Neuronal stem cell (in vitro differentiated cells): ENCODE data around the gene TMEM190.
A peak's percentile ranks its signal among the peaks of the same experiment; 100 is the strongest.

Source experiments
- DNase-seq: peaks from one replicate; pipeline ENCODE4 v3.0.0-alpha.2; 2013; ENCODE audit warnings: low spot score
- H2AFZ ChIP-seq: one replicate; pipeline ENCODE4 v1.6.1; 2013; ENCODE audit warnings: mild to moderate bottlenecking, low read length, inconsistent platforms
- H2AK5ac ChIP-seq: 2 replicates; pipeline ENCODE4 v1.6.1; 2013; ENCODE audit warnings: low read depth, mild to moderate bottlenecking, inconsistent platforms, low read length, moderate library complexity, mixed read lengths
- H2BK120ac ChIP-seq: 2 replicates; pipeline ENCODE4 v1.6.1; 2013; ENCODE audit warnings: low read depth, mild to moderate bottlenecking, inconsistent platforms, low read length, moderate library complexity, mixed read lengths
- H2BK12ac ChIP-seq: one replicate; pipeline ENCODE4 v1.6.1; 2013; ENCODE audit warnings: low read length, inconsistent platforms
- H2BK15ac ChIP-seq: 2 replicates; pipeline ENCODE4 v1.6.1; 2013; ENCODE audit warnings: mild to moderate bottlenecking, low read length, inconsistent platforms, mixed read lengths
- H2BK5ac ChIP-seq: one replicate; pipeline ENCODE4 v1.6.1; 2013; ENCODE audit warnings: inconsistent platforms, mild to moderate bottlenecking, low read length, moderate library complexity
- H3K14ac ChIP-seq: one replicate; pipeline ENCODE4 v1.6.1; 2013; ENCODE audit warnings: low read length, inconsistent platforms
- H3K18ac ChIP-seq: 2 replicates; pipeline ENCODE4 v1.6.1; 2013; ENCODE audit warnings: low read length, inconsistent platforms
- H3K23ac ChIP-seq: 2 replicates; pipeline ENCODE4 v1.6.1; 2013; ENCODE audit warnings: low read depth, mild to moderate bottlenecking, mixed read lengths, low read length, inconsistent platforms; ENCODE audit not compliant: poor library complexity
- H3K27ac ChIP-seq: replicated peaks from 3 replicates; pipeline ENCODE4 v1.5.1; 2013; ENCODE audit warnings: low read length, inconsistent platforms
- H3K27me3 ChIP-seq, 3 experiments: 2 replicates each; pipeline ENCODE4 v1.6.1; 2013; ENCODE audit warnings: low read length in 3 of 3, mild to moderate bottlenecking in 2 of 3, inconsistent platforms in 1 of 3, low read depth in 1 of 3, mixed read lengths in 1 of 3, moderate library complexity in 1 of 3; ENCODE audit not compliant: control insufficient read depth in 3 of 3, insufficient read depth in 3 of 3
- H3K36me3 ChIP-seq, 2 donors: replicated peaks in 1 of 2; 2 replicates each; pipeline ENCODE4 v1.6.1; 2013; ENCODE audit warnings: low read length in 2 of 2; ENCODE audit not compliant: control insufficient read depth in 2 of 2, insufficient read depth in 2 of 2
- H3K4ac ChIP-seq: 2 replicates; pipeline ENCODE4 v1.6.1; 2013; ENCODE audit warnings: inconsistent platforms, mild to moderate bottlenecking, low read length, moderate library complexity
- H3K4me1 ChIP-seq, 2 donors: 1 replicate in 1 of 2; 2 replicates in 1 of 2; pipeline ENCODE4 v1.6.1; 2013; ENCODE audit warnings: low read length in 2 of 2, low read depth in 1 of 2; ENCODE audit not compliant: control insufficient read depth in 2 of 2, insufficient read depth in 1 of 2
- H3K4me2 ChIP-seq: one replicate; pipeline ENCODE4 v1.6.1; 2013; ENCODE audit warnings: mild to moderate bottlenecking, low read length, inconsistent platforms; ENCODE audit not compliant: insufficient read depth, poor library complexity, severe bottlenecking
- H3K4me3 ChIP-seq, 2 donors: 2 replicates each; pipeline ENCODE4 v1.5.1; 2013; ENCODE audit warnings: low read length in 2 of 2, mild to moderate bottlenecking in 2 of 2, inconsistent platforms in 1 of 2, moderate library complexity in 1 of 2
- H3K79me1 ChIP-seq: one replicate; pipeline ENCODE4 v1.6.1; 2013; ENCODE audit warnings: low read depth, mild to moderate bottlenecking, inconsistent platforms, low read length, moderate library complexity
- H3K9ac ChIP-seq: one replicate; pipeline ENCODE4 v1.6.1; 2013; ENCODE audit warnings: mild to moderate bottlenecking, low read depth, low read length, inconsistent platforms; ENCODE audit not compliant: poor library complexity
- H3K9me3 ChIP-seq, 2 donors: replicated peaks in 1 of 2; 2 replicates each; pipeline versions ENCODE3 to v1.6.1; 2013; ENCODE audit warnings: low read length in 2 of 2, mild to moderate bottlenecking in 2 of 2, inconsistent platforms in 1 of 2, low read depth in 1 of 2, mixed read lengths in 1 of 2, moderate library complexity in 1 of 2; ENCODE audit not compliant: control insufficient read depth in 2 of 2, insufficient read depth in 1 of 2
- H4K8ac ChIP-seq: one replicate; pipeline ENCODE4 v1.6.1; 2013; ENCODE audit warnings: low read depth, mild to moderate bottlenecking, inconsistent platforms, low read length, moderate library complexity
- H4K91ac ChIP-seq: one replicate; pipeline ENCODE4 v1.6.1; 2013; ENCODE audit warnings: low read length, low read depth, mild to moderate bottlenecking, inconsistent platforms; ENCODE audit not compliant: poor library complexity
- WGBS, 2 donors: extraction: QIAGEN DNeasy Blood & Tissue Kit; methylation state at CpG; one replicate each; pipeline ENCODE4 v1.1.7; 2013; ENCODE audit warnings: missing lambda C conversion rate in 2 of 2, mixed read lengths in 1 of 2; ENCODE audit not compliant: insufficient read length in 2 of 2, insufficient replicate concordance in 1 of 2; ENCODE audit errors: extremely low coverage in 2 of 2; 5-methylcytosine and 5-hydroxymethylcytosine counted together

The TMEM190 gene

GRCh38 chr19:55340784-55341147 lies 35.9 kb upstream of the TMEM190 start:
- peak overlapping the region; percentile 92 for H2BK120ac ChIP-seq
- no peak overlapping the region for H4K91ac ChIP-seq
- peak overlapping the region; percentile 53 for H2AFZ ChIP-seq
- H3K9ac ChIP-seq = peak overlapping the region; percentile 99
- peak overlapping the region; percentile 92 for H3K4ac ChIP-seq
- H2BK5ac ChIP-seq = peak overlapping the region; percentile 100
- H3K18ac ChIP-seq = peak overlapping the region; percentile 99
- no peak for DNase-seq
- peak overlapping the region; percentile 79 for H2BK15ac ChIP-seq
- no peaks in the 10 kb centered on the region for H3K27me3 ChIP-seq
- H2AK5ac ChIP-seq = peak overlapping the region; percentile 71
- H4K8ac ChIP-seq = no peak overlapping the region
- no CpG with 5 or more reads among the region's 24 CpGs for WGBS, 2 donors
- H3K4me3 ChIP-seq = peak overlapping the region; percentile 96 to 99
- H3K9me3 ChIP-seq = no peaks in the 10 kb centered on the region
- H3K27ac ChIP-seq = peak overlapping the region; percentile 88
- H3K4me1 ChIP-seq = peaks cover 12 to 20% of the 10 kb centered on the region in 2 donors
- H3K79me1 ChIP-seq = peaks cover 17% of the 10 kb centered on the region
- peaks cover 23 to 41% of the 10 kb centered on the region in 2 donors for H3K36me3 ChIP-seq
- H2BK12ac ChIP-seq = no peak overlapping the region
- peak overlapping the region; percentile 96 for H3K23ac ChIP-seq
- H3K14ac ChIP-seq = peak overlapping the region; percentile 97
- peak overlapping the region; percentile 85 for H3K4me2 ChIP-seq

- peaks cover 23 to 45% of the 10 kb centered on the region in 2 donors for H3K36me3 ChIP-seq
- peaks cover 17% of the 10 kb centered on the region for H3K79me1 ChIP-seq
- no peak overlapping the region for H4K91ac ChIP-seq
- no peaks in the 10 kb centered on the region for H3K9me3 ChIP-seq
- peak overlapping the region; percentile 88 for H3K27ac ChIP-seq
- H2BK12ac ChIP-seq = no peak overlapping the region
- H3K4me1 ChIP-seq = peaks cover 12 to 20% of the 10 kb centered on the region in 2 donors
- peak overlapping the region; percentile 79 for H2BK15ac ChIP-seq
- no peaks in the 10 kb centered on the region for H3K27me3 ChIP-seq
- DNase-seq = peak; percentile 84
- peak overlapping the region; percentile 80 for H3K9ac ChIP-seq
- peak overlapping the region; percentile 85 for H3K4me2 ChIP-seq
- peak overlapping the region; percentile 100 for H2BK5ac ChIP-seq
- H2AFZ ChIP-seq = peak overlapping the region; percentile 53
- H2BK120ac ChIP-seq = peak overlapping the region; percentile 92
- H3K23ac ChIP-seq = no peak overlapping the region
- no peak overlapping the region for H3K18ac ChIP-seq
- peak overlapping the region; percentile 96 to 99 for H3K4me3 ChIP-seq
- H4K8ac ChIP-seq = no peak overlapping the region
- no peak overlapping the region for H3K4ac ChIP-seq
- H2AK5ac ChIP-seq = peak overlapping the region; percentile 71
- no CpG with 5 or more reads among the region's 15 CpGs for WGBS, 2 donors
- no peak overlapping the region for H3K14ac ChIP-seq
Measured at GRCh38 chr19:55341171-55341588, 35.4 kb upstream of the TMEM190 start.

- Histone ChIP-seq H3K27me3 (no peaks in the 10 kb centered on the region), H2AK5ac (peak overlapping the region; percentile 91), H2BK5ac (peak overlapping the region; percentile 62), H3K79me1 (peaks cover 17% of the 10 kb centered on the region), H2BK120ac (peak overlapping the region; percentile 66), H3K4ac (no peak overlapping the region), H2AFZ (no peak overlapping the region), H3K36me3 (peaks cover 25 to 48% of the 10 kb centered on the region in 2 donors), H3K4me1 (peaks cover 12 to 20% of the 10 kb centered on the region in 2 donors), H3K4me2 (peak overlapping the region; percentile 47), H3K14ac (no peak overlapping the region), H3K9me3 (no peaks in the 10 kb centered on the region), H2BK12ac (no peak overlapping the region), H3K27ac (peak overlapping the region; percentile 2), H3K18ac (peak overlapping the region; percentile 53), H4K8ac (no peak overlapping the region), H3K4me3 (peak overlapping the region; percentile 56 to 99), H2BK15ac (no peak overlapping the region), H3K9ac (peak overlapping the region; percentile 80), H3K23ac (no peak overlapping the region), H4K91ac (no peak overlapping the region)
- no CpG with 5 or more reads among the region's 50 CpGs for WGBS, 2 donors
- no peak for DNase-seq
Measured at GRCh38 chr19:55341595-55342531, 34.8 kb upstream of the TMEM190 start.

GRCh38 chr19:55344444-55344843 lies 32.2 kb upstream of the TMEM190 start:
- H2BK5ac ChIP-seq = peak overlapping the region; percentile 29
- H2AK5ac ChIP-seq = no peak overlapping the region
- no peak overlapping the region for H3K27ac ChIP-seq
- DNase-seq = no peak
- H4K8ac ChIP-seq = no peak overlapping the region
- H2BK15ac ChIP-seq = no peak overlapping the region
- peaks cover 0 to 2% of the 10 kb centered on the region in 2 donors for H3K9me3 ChIP-seq
- H4K91ac ChIP-seq = no peak overlapping the region
- H3K14ac ChIP-seq = no peak overlapping the region
- no CpG with 5 or more reads among the region's 9 CpGs for whole genome bisulfite sequencing, 2 donors
- H3K9ac ChIP-seq = no peak overlapping the region
- H3K4me2 ChIP-seq = no peak overlapping the region
- no peak overlapping the region for H2BK12ac ChIP-seq
- H3K18ac ChIP-seq = peak overlapping the region; percentile 64
- H2BK120ac ChIP-seq = no peak overlapping the region
- peaks cover 17% of the 10 kb centered on the region for H3K79me1 ChIP-seq
- H3K23ac ChIP-seq = no peak overlapping the region
- no peaks in the 10 kb centered on the region for H3K27me3 ChIP-seq
- peaks cover 28 to 60% of the 10 kb centered on the region in 2 donors for H3K36me3 ChIP-seq
- H3K4me1 ChIP-seq = peaks cover 23 to 24% of the 10 kb centered on the region in 2 donors
- H3K4ac ChIP-seq = peak overlapping the region; percentile 76
- H2AFZ ChIP-seq = no peak overlapping the region
- no peak overlapping the region for H3K4me3 ChIP-seq
